ENCODE data around the gene MFGE8.
"Not testable (repeated sequence)": the region's sequence is repeated elsewhere in the genome, so short reads cannot be mapped to it uniquely, and the experiment has no call there.

Gene MFGE8, protein sequence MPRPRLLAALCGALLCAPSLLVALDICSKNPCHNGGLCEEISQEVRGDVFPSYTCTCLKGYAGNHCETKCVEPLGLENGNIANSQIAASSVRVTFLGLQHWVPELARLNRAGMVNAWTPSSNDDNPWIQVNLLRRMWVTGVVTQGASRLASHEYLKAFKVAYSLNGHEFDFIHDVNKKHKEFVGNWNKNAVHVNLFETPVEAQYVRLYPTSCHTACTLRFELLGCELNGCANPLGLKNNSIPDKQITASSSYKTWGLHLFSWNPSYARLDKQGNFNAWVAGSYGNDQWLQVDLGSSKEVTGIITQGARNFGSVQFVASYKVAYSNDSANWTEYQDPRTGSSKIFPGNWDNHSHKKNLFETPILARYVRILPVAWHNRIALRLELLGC
- total RNA-seq: 16.6 to 28.2 reads per million in 2 donors

DNA sequence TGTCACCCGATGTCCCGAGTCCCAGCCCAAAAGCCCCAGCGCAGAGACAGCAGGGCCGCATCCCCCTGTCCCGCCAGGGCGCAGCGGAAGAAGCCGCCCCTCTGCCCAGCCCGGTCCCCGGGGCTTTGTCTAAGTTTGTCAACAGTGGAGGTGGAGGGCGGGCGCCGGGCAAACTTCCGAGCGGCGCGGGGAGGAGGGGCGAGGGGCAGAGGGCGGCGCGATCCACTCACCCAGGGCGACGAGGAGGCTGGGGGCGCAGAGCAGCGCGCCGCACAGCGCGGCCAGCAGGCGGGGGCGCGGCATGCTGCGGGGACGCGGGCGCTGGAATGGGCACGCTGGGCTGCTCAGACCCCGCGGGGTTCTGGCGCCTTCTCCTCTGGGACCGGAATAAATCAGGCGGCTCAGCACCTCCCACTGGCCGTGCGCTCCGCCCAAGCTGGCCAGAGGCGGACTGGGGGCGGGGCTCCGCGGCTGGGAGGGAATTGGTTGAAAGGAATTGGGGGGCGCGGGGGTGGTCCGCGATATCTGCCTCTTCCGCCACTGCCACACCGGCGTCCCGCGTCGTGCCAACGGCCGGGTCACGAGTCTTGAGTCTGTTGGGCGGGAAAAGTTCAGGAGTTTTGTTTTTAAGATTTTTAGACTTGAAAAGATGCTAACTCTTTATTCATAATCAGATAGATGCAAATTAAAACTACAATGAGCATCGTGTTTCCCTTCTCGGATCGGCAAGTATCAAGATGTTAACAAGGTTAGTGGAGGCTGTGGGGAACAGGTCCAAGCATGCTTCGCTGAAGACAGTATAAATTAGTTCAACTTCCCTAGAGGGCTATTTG is at the start of gene MFGE8:
Gene MFGE8 (minus strand): TSS at position 363 of the 833 bp plus-strand sequence. CDS start 60 bp downstream, at position 303.
- DNase-seq: peak; percentile 60

- DNase-seq: no peak
These were observed 46.3 kb upstream of the MFGE8 start for GRCh38 chr15:88959445-88959844.

GRCh38 chr15:88956906-88957305 is 43.7 kb upstream of the MFGE8 start:
- DNase-seq: no peak

GRCh38 chr15:88956263-88956662 is 43.1 kb upstream of the MFGE8 start:
- no peak for DNase-seq

- no peak for DNase-seq
These were observed 41.5 kb upstream of the MFGE8 start for GRCh38 chr15:88954431-88955277.

- DNase-seq: no peak
These were observed 37.5 kb upstream of the MFGE8 start for GRCh38 chr15:88950600-88951160.

GRCh38 chr15:88949734-88950400 is 36.7 kb upstream of the MFGE8 start:
- DNase-seq: no peak

GRCh38 chr15:88940110-88940675 is 27.0 kb upstream of the MFGE8 start:
- DNase-seq: no peak

DNA sequence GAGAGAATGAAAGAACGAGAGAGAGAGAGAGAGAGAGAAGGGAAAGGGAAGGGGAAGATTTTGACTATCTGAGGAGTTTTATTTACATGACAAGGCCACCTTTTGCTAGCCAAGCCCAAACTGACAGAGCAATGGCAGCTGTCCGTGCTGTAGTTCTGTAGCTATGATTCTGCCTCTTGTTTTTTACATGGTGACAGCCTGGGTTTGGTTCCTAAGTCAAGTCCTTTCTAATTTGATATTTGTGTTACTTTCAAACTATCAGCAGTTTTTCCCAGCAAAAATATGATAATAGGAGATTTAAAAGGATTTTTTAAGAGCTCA is 26.3 kb upstream of the MFGE8 start:
- no peak for DNase-seq

- no peak for DNase-seq
These were observed 25.8 kb upstream of the MFGE8 start for GRCh38 chr15:88938802-88939485.

DNA sequence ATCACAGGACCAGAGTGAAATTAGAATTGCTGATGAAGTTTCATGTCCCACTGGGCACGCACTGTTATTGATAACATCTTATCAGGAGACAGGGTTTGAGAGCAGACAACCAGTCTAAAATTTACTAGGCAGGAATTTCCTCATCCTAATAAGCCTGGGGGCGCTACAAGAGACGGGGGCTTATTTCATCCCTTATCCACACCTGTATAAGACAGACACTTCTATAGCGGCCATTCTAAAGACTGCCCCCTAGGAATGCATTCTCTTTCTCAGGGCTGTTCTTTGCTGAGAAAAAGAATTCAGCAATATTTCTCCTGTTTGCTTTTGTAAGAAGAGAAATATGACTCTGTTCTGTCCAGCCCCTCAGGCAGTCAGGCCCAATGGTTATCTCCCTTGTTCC is 21.3 kb upstream of the MFGE8 start:
- DNase-seq: not testable (repeated sequence)

GRCh38 chr15:88932875-88933330 is 19.7 kb upstream of the MFGE8 start:
- no peak for DNase-seq

DNA sequence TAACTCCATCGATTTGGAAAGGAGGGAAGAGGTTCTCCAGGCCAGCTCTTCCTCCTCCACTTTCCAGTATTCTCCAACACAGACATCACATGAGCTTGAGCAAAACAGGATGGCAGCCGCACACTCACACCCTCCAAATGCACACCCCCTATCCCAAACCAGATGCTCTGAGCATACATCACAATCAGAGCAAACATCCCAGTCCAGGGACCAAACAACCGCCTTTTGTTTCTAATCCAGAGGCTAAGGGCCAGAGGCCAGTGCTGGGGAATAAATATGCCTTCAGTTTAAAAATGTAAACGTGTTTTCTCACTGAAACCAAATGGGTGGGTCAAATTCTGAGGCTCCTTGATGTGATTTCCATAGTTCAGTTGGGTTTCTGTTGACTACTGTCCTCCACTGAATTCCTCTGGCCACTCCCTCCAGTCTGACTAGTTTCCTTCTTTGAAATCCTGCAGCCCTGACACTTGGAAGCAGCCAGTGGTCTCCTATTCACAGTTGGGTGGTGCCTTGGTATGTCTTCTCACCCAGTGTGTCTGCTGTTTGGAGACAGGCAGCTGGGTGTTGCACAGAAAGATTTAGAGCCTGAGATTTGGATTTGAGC is 19.2 kb upstream of the MFGE8 start:
- no peak for DNase-seq

- DNase-seq: no peak
These were observed 17.4 kb upstream of the MFGE8 start for GRCh38 chr15:88930579-88930978.

GRCh38 chr15:88929358-88930098 is 16.3 kb upstream of the MFGE8 start:
- not testable (repeated sequence) for DNase-seq

DNA sequence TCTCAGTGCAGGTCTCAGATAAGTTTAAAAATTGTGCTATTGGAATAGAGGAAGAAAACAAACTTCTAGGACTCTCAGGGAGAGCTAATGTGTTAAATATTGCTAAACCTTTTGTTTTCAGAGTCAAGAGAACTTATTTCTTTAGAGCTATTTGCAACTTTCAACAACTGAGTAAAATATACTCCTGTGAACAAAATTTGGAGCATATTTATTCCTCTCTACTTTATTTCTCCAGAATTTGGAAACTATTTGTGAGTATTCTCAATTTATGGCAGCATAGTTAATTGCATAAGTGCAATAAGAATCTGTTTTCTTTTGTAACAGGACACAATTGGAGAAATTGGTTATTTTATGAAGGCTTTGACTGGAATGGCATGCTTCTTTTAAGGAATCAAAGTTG is 15.0 kb upstream of the MFGE8 start:
- DNase-seq: not testable (repeated sequence)

DNA sequence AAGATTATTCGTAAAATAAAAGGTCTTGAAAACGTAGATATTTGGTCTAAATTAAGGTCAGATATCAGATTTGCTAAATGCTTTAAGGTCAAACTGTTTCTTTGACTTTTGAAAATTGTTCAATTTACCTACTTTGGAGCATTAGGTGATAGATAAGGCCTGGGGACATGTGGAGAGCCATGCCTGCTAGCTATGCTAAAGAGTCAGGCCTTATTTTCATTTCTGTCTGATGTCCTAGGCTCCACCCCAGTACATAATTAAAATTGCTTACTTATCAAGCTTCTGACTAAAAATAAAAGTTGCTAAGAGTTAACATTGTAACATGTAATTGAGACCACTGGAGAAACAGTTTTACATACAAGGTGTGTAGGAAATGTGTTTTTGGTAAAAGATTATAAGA is 12.5 kb upstream of the MFGE8 start:
- DNase-seq: not testable (repeated sequence)

DNA sequence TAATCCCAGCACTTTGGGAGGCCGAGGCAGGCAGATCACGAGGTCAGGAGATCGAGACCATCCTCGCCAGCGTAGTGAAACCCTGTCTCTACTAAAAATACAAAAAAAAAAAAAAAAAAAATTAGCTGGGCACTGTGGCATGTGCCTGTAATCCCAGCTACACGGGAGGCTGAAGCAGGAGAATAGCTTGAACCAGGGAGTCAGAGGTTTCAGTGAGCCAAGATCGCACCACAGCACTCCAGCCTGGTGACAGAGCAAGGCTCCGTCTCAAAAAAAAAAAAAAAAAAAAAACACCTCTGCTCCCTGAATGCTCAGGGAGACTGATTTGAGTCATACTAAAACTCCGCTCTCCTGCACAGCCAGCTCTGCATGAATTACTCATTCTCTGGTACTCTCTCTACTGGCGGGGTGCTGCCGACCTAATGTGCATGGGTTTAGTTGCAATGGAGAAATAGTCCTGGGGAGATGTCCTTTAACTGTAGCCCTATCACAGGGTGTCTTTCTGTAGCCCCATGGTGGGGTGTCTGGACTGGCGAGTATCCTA is 7.8 kb upstream of the MFGE8 start:
- not testable (repeated sequence) for DNase-seq

DNA sequence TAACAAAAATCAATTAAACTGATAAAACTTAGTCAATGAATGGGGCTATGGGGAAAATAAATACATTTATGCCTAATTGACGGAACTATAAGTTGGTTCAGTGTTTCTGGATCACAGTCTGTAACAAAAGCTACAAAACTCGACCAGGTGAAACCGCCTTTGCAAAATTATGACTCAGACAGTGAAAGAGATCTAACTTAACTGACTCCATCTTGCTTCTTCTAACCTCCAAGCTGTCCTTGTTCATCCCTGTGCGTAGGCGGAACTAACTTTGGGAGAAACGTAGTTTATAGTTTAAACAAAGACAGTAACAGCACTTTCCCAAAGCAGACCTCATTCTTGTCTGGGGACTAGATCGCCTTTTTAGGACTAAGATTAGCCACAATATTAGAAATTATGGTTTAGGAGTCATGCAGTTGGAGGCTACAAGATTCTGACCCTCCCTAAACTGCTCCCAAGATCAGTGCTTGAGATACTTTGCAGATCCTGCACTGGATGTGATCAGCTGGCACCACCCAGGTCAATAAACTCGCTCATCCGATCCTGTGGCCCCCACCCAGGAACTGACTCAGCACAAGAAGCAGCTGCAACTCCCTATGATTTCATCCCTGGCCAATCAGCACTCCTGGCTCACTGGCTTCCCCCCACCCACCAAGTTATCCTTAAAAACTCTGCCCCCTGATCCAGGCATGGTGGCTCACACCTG is 7.2 kb upstream of the MFGE8 start:
- no peak for DNase-seq

Measured in T-helper 9 cell (primary cell).